NOMO-1 treated with DMSO at 0.1 percent for 48 hours (cell line): ENCODE measurements around the gene CTBP2.
"Not testable (repeated sequence)": the region's sequence is repeated elsewhere in the genome, so short reads cannot be mapped to it uniquely, and the experiment has no call there.

Source experiments
- DNase-seq: peaks from one replicate; lab custom pipeline; 2025; ENCODE audit not compliant: unreplicated experiment; lab: John Stamatoyannopoulos, UW

CTBP2 gene

GRCh38 chr10:125158601-125159485 lies 1.5 kb downstream of the CTBP2 start:
- peak; percentile 28 for DNase-seq

- DNase-seq = no peak
Measured at GRCh38 chr10:125158275-125158600, 2.1 kb downstream of the CTBP2 start.

DNA sequence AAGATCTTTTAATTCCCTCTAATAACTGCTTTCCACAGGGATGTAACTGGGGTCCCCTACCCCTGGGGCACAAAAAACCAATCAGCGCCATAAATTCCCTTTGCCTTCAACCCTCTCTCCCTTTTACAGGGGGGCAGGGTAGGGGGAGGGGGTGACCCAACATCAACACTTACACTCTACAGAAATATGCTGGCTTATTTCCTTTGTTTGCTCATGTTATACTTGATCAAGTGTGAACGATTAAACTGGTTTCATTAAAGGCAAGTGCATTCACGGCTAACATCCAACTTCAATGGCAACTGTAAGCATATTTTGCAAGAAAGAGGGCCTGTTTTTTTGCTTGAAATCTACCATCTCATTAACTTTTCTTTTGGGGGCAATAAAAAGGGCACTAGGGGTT lies 2.9 kb downstream of the CTBP2 start:
- DNase-seq = no peak

DNA sequence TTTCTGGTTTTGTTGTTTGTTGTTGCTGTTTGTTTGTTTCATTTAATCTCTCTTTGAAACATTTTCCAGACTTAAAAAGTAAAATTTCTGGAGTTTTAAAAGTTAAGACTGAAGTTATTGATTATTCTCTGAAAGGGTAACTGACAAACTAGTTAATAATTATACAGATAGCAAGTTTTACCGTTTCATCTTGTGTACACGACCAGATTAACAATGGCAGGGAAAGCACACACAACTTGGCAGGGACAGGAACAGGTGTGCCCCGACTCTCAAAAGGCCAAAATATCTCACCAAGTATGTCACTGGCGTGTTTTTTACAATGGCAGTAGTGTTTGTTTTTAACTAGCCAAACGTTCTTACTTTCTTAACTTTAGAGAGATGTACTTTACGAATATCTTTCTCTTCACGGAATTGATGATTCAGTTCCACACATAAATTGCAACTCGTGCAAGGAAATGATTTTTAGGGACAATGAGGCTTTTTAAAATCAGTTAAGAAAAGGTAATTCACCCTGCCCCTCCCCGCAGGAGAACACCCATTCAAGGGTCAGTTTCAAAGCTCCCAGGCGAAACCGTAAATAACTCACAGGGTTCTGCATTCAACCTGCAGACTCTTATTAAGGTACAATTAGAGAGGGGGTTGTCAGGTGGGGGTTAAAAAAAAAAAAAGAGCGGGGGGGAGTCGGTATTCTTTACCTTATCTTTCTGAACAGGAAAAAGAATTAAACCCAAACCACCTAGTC lies 3.5 kb downstream of the CTBP2 start:
- no peak for DNase-seq

DNA sequence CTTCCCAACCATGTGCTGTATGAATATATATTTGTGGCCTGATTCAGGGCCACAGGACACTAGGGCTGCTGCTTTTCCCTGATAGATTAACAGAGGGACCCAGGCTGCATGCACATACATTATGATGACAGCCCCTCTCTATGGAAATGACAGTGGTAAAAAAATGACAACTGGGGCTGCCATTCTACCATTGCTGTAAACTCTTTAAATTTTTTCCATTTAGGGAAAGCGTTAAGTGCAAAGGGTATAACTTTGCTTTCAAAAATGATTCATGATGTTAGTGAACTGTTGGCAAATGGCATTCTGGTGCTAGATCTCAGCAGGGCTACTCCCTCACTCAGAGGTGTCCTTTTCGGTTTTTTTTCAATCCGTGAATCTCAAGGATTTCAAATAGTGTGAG lies 4.2 kb downstream of the CTBP2 start:
- no peak for DNase-seq

GRCh38 chr10:125155101-125155500 lies 5.3 kb downstream of the CTBP2 start:
- no peak for DNase-seq

GRCh38 chr10:125154529-125154928 lies 5.8 kb downstream of the CTBP2 start:
- DNase-seq = no peak

- no peak for DNase-seq
Measured at GRCh38 chr10:125153703-125154490, 6.5 kb downstream of the CTBP2 start.

DNA sequence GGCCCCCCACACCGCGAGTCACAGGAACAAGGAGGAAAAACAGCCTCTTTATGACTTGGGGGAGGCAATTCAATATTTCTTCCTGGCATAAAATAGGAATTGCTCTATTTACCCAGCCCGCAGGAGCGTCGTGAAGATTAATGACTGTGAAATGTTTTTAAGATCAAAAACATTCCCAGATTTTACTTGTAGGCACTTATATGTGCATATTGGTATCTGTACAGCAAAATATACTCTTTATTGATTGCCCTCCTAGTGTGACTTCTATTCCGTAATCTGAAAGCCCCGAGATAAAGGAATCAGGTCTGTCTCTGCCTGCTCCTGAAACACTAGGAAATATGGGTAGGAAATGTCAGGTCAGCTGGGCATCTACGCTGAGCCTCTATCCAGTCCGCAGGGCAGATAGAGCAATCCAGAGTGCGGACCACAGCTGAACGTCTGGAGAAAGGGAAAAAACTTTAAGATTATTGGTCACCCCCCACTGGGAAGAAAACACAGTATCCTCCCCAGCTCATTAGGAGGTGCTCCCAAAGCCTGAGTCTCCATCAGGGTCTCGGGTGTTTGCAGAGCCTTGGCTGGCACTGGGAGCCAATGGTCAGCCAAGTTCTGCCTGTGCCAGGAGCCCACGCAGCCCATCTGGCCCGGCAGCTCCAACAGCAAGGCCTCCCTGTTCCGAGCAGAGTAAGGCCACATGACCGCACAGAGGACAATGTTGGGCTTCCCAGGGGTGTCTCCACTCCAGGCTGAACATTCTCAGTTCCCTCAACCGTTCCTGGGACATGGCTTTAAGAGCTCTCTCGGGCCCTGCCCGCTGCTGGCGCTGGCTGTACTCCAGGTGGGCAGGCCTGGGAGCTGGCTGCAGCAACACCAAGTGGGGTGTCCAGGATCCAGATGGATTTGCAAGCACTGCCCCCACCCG lies 7.7 kb downstream of the CTBP2 start:
- no peak for DNase-seq

DNA sequence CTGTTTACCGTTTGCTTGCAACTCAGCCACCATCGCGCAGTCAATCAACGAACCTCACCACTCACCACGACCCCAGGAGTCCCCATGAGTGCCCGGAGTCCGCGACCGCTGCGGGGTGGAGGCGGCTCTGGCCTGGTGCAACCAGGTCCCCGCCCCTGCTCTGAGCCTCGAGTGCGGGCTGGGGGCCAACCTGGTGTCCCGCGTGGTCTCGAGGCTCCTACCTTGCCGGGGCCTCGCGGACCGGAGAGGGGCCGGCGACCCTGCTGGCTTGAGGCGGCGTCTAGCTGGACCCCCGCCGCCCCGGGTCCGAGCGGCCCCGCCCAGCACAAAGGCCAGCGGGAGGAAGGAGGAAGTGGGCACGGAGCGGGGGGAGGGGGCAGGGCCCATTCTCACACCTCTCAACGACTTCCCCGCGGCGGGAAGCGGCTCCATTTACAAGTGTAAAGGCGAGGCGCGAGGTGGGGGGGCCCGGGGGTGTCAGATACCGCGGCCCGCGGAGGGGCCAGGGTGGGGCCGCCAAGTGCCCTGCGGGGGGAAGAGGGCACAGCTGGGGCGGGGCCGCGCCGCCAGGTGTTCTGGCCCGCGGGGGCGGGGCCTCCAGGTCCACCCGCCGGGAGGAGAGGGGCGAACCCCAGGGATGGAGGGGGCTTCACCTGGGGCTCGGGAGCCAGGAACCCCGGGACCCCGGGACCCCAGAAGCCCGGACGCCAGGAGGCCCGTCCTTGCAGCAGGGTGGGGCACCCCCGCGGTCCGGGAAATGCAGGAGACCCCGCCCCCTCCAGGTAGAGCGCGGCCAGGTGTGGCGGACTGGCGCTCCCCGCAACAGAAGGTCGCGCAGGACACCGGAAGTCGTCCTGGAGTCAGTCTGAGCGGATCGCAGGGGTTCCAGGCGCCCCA lies 8.6 kb downstream of the CTBP2 start:
- no peak for DNase-seq

DNA sequence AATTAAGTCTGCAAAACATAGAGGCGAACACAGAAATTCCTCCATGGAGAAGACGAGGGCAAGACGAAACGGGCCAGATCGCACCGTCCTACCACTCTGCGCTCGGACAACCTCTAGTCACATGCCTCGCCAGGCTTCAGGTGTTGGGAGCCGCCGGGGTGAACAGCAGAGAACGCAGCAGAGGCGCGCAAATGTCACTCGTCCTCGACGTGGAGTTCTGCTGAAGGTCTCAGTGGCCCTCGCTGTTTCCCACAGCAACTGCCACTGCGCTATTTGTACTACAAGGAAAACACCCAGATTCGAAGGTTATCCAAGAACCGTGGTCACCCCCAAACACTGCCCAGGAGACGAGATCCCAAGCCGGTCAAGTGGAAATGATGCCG lies 9.2 kb downstream of the CTBP2 start:
- DNase-seq = no peak

GRCh38 chr10:125150376-125151083 lies 9.8 kb downstream of the CTBP2 start:
- not testable (repeated sequence) for DNase-seq

DNA sequence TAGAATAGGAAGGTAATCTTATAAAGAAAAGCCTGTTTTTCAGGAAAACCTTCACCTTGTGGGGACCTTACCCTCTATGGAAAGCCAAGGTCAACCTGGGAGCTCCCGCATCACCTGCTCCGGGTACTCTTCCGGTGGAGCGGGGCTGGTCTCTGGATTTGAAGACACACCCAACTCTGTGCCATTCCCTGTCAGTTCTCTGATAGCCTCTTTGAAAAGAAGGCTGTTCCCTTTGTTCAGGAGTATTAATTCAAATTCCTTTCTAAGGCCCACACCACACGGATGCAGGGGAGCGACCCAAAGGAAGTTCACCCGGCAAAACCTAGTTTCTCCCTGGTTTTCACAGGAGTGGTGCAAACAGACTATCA lies 10.7 kb downstream of the CTBP2 start:
- no peak for DNase-seq

GRCh38 chr10:125149036-125149679 lies 11.2 kb downstream of the CTBP2 start:
- peak; percentile 13 for DNase-seq

- no peak for DNase-seq
Measured at GRCh38 chr10:125148528-125148927, 11.8 kb downstream of the CTBP2 start.

DNA sequence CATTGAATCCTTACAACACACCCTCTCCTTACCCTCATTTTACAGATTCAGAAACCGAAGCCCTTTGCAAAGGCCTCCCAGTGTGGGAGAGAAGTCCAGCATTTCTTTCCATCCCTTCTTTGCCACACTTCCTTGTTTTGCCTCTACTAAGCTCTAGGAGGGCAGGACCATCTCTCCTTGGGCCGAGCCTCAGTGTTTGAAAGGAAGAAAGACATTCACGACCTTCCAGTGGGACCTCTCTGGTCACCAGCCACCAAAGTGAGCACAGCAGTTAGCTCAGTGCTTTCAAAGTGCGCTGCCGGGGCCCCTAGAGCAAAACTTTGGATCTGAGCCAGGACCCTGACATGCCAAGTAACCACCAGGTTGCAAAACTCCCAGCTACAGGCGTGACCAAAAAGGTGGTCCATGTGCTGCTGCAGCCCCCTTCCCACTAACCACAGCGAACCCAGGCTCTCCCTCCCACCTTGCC lies 12.4 kb downstream of the CTBP2 start:
- peak; percentile 23 for DNase-seq

GRCh38 chr10:125146791-125147579 lies 13.4 kb downstream of the CTBP2 start:
- DNase-seq = no peak

DNA sequence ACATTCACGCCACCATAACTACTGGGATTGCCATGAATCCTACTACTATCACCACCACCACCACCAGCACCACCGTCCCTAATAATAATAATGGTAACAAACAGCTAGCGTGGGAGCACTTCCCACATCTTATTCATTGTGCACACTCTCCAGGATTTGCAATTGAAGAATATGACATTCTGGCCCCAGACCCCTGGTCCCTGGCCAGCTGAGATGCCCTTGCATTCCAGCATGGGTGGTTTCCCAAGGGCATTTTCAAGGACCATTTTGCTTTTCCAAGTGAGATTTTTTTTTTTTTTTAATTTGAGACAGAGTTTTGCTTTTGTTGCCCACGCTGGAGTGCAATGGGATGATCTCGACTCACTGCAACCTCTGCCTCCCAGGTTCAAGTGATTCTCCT lies 14.7 kb downstream of the CTBP2 start:
- DNase-seq = no peak
